MM.1S (cell line): ENCODE measurements around the gene IDH3G.

Source experiments
- DNase-seq: peaks from one replicate; pipeline ENCODE4 v3.0.0-alpha.2; 2015
- H2AFZ ChIP-seq: fragments of 300-600 bp; sonication (generic); 2 replicates; pipeline ENCODE4 v1.6.0; 2016; ENCODE audit warnings: antibody characterized with exemption, low read length
- H3F3A ChIP-seq: fragments of 300-600 bp; sonication (generic); 2 replicates; pipeline ENCODE4 v1.6.1; 2016; ENCODE audit warnings: mild to moderate bottlenecking, antibody characterized with exemption, low read length, moderate library complexity, mixed read lengths; ENCODE audit not compliant: insufficient read depth
- H3K27ac ChIP-seq: fragments of 300-600 bp; sonication (generic); 2 replicates; pipeline ENCODE4 v1.5.1; 2016; ENCODE audit warnings: mild to moderate bottlenecking, low read length
- H3K27me3 ChIP-seq: fragments of 300-600 bp; sonication (generic); replicated peaks from 2 replicates; pipeline ENCODE4 v1.6.0; 2016; ENCODE audit warnings: low read length; ENCODE audit not compliant: insufficient read depth
- H3K36me3 ChIP-seq: fragments of 300-600 bp; sonication (generic); replicated peaks from 2 replicates; pipeline ENCODE4 v1.6.1; 2016; ENCODE audit warnings: mild to moderate bottlenecking, low read length, mixed read lengths; ENCODE audit not compliant: insufficient read depth
- H3K4me1 ChIP-seq: fragments of 300-600 bp; sonication (generic); 2 replicates; pipeline ENCODE4 v1.6.1; 2016; ENCODE audit warnings: low read length, mixed read lengths
- H3K4me2 ChIP-seq: fragments of 300-600 bp; sonication (generic); 2 replicates; pipeline ENCODE4 v1.6.0; 2016; ENCODE audit warnings: low read depth, low read length
- H3K4me3 ChIP-seq: fragments of 300-600 bp; sonication (generic); 2 replicates; pipeline ENCODE4 v1.5.1; 2016; ENCODE audit warnings: low read length, mixed read lengths
- H3K79me2 ChIP-seq: fragments of 300-600 bp; sonication (generic); 2 replicates; pipeline ENCODE4 v1.6.1; 2016; ENCODE audit warnings: mixed run types, low read length, mixed read lengths
- H3K9ac ChIP-seq: fragments of 300-600 bp; sonication (generic); 2 replicates; pipeline ENCODE4 v1.6.1; 2016; ENCODE audit warnings: low read length, mixed read lengths
- H3K9me2 ChIP-seq: fragments of 300-600 bp; sonication (generic); replicated peaks from 2 replicates; pipeline ENCODE4 v1.6.1; 2016; ENCODE audit warnings: mild to moderate bottlenecking, low read length, mixed read lengths; ENCODE audit not compliant: insufficient read depth
- H3K9me3 ChIP-seq: fragments of 300-600 bp; sonication (generic); replicated peaks from 2 replicates; pipeline ENCODE4 v1.6.1; 2016; ENCODE audit warnings: mild to moderate bottlenecking, low read length, mixed read lengths; ENCODE audit not compliant: insufficient read depth
- H4K20me1 ChIP-seq: fragments of 300-600 bp; sonication (generic); 2 replicates; pipeline ENCODE4 v1.6.1; 2016; ENCODE audit warnings: mild to moderate bottlenecking, low read length, moderate library complexity, mixed read lengths; ENCODE audit not compliant: insufficient read depth
- CTCF ChIP-seq: fragments of 300-600 bp; sonication (generic); IDR thresholded peaks from 2 replicates; pipeline ENCODE4 v1.5.1; 2016; ENCODE audit warnings: antibody characterized with exemption, low read length, mixed read lengths
- EZH2 ChIP-seq: fragments of 300-600 bp; sonication (generic); optimal IDR thresholded peaks from 2 replicates; pipeline ENCODE3; 2017; ENCODE audit warnings: low read depth, mild to moderate bottlenecking, antibody characterized with exemption, low read length, mixed read lengths
- EZH2phosphoT487 ChIP-seq: fragments of 300-600 bp; sonication (generic); IDR thresholded peaks from 2 replicates; pipeline ENCODE4 v1.6.1; 2018; ENCODE audit warnings: antibody characterized with exemption, low read length

IDH3G gene

GRCh38 chrX:153831429-153832150 lies 37.4 kb upstream of the IDH3G start:
- Histone ChIP-seq H3F3A (no peaks in the 10 kb centered on the region), H3K36me3 (no peaks in the 10 kb centered on the region), H3K9me3 (no peaks in the 10 kb centered on the region), H3K4me2 (no peak overlapping the region), H3K9ac (no peak overlapping the region), H3K79me2 (no peaks in the 10 kb centered on the region), H3K9me2 (no peaks in the 10 kb centered on the region), H3K27me3 (peaks cover 65% of the 10 kb centered on the region), H4K20me1 (no peaks in the 10 kb centered on the region), H3K4me3 (no peak overlapping the region), H3K27ac (no peak overlapping the region), H2AFZ (no peak overlapping the region), H3K4me1 (no peaks in the 10 kb centered on the region)
- no peak for DNase-seq
- no peak for TF ChIP-seq CTCF
- TF ChIP-seq EZH2phosphoT487: no peak

DNA sequence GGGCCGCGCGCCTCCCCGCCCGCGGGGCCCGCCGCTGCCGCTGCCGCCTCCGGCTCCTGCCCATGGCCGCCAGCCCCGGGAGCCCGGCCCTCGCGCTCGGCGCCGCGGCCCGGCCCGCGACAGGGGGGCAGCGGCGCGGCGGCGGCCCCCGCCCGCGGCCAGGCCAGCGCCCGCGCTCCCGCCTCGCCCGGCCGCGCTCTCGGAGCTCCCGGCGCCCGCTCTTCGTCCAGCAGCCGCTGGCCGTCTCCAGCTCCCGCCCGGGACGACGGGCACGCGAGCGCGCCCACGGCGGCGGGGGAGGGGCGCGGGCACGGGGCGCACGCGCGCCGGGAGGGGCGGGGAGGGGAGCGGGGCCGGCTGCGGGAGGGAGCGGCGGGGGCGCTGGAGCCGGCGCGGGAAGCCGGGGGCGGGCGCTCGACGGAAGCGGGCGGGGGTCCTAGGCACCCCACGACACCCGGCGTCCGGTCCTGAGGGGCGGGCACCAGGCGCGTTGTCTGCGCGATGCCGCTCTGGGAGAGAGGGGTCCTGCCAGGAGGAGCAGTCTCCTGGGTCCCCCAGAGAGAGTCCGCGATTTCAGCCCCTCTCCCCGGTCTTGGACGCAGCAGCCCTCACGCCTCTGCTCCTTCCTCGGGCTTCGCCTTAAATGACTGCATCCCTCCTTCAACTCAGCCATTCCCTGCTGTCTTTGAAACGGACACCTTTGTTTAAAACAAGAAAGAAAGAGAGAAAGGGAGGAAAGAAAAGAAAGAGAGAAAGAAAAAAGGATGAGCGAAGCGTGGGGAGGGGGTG lies 36.7 kb upstream of the IDH3G start:
- H3F3A ChIP-seq: no peaks in the 10 kb centered on the region
- DNase-seq: no peak
- no peaks in the 10 kb centered on the region for H4K20me1 ChIP-seq
- no peaks in the 10 kb centered on the region for H3K36me3 ChIP-seq
- H2AFZ ChIP-seq: no peak overlapping the region
- H3K9me2 ChIP-seq: no peaks in the 10 kb centered on the region
- no peak for TF ChIP-seq EZH2
- no peak for TF ChIP-seq EZH2phosphoT487
- no peak for TF ChIP-seq CTCF
- H3K9me3 ChIP-seq: no peaks in the 10 kb centered on the region
- H3K9ac ChIP-seq: no peak overlapping the region
- no peaks in the 10 kb centered on the region for H3K79me2 ChIP-seq
- H3K27me3 ChIP-seq: peaks cover 68% of the 10 kb centered on the region
- H3K4me3 ChIP-seq: no peak overlapping the region
- no peak overlapping the region for H3K27ac ChIP-seq
- H3K4me2 ChIP-seq: no peak overlapping the region
- no peaks in the 10 kb centered on the region for H3K4me1 ChIP-seq

GRCh38 chrX:153829799-153830639 lies 35.8 kb upstream of the IDH3G start, which contains the start of gene PDZD4:
Gene PDZD4 (minus strand): TSS chrX:153830544. CDS start chrX:153830298, 246 bp downstream.
- no peaks in the 10 kb centered on the region for H3K4me1 ChIP-seq
- H3K9me2 ChIP-seq: no peaks in the 10 kb centered on the region
- H3K9ac ChIP-seq: no peak within 1 kb of the TSS
- H4K20me1 ChIP-seq: no peaks in the 10 kb centered on the region
- no peaks in the 10 kb centered on the region for H3K9me3 ChIP-seq
- TF ChIP-seq EZH2phosphoT487 (no peak), CTCF (no peak), EZH2 (no peak)
- no peak within 1 kb of the TSS for H2AFZ ChIP-seq
- H3K27ac ChIP-seq: no peak within 1 kb of the TSS
- H3K4me2 ChIP-seq: no peak within 1 kb of the TSS
- no peaks in the 10 kb centered on the region for H3K36me3 ChIP-seq
- H3K79me2 ChIP-seq: no peaks in the 10 kb centered on the region
- no peaks in the 10 kb centered on the region for H3F3A ChIP-seq
- H3K4me3 ChIP-seq: no peak within 1 kb of the TSS
- no peak for DNase-seq
- peaks cover 76% of the 10 kb centered on the region for H3K27me3 ChIP-seq
